GM06990 (cell line): Measurements from ENCODE around the gene ALOX5.
"Not testable (repeated sequence)": the region's sequence is repeated elsewhere in the genome, so short reads cannot be mapped to it uniquely, and the experiment has no call there.

Experiments
- DNase-seq: peaks from one replicate; pipeline ENCODE4 v3.0.0-alpha.2; 2011; ENCODE audit not compliant: insufficient read length; ENCODE audit errors: extremely low read depth
- H3K27me3 ChIP-seq: replicated peaks from 2 replicates; pipeline ENCODE4 v1.6.0; 2011; ENCODE audit warnings: low read length; ENCODE audit not compliant: control insufficient read depth, insufficient read depth
- H3K36me3 ChIP-seq: 2 replicates; pipeline ENCODE4 v1.5.1; 2011; ENCODE audit warnings: low read length; ENCODE audit not compliant: control insufficient read depth, insufficient read depth
- H3K4me3 ChIP-seq: replicated peaks from 2 replicates; pipeline ENCODE4 v1.5.1; 2011; ENCODE audit warnings: low read depth, mild to moderate bottlenecking, control low read depth, low read length
- TF ChIP-seq, protein P1 (sequence below): IDR thresholded peaks from 2 replicates; pipeline ENCODE4 v1.5.1; 2011; ENCODE audit warnings: low read length, control low read depth, mild to moderate bottlenecking, inconsistent platforms; ENCODE audit not compliant: insufficient read depth, poor library complexity, severe bottlenecking

ALOX5 gene

DNA sequence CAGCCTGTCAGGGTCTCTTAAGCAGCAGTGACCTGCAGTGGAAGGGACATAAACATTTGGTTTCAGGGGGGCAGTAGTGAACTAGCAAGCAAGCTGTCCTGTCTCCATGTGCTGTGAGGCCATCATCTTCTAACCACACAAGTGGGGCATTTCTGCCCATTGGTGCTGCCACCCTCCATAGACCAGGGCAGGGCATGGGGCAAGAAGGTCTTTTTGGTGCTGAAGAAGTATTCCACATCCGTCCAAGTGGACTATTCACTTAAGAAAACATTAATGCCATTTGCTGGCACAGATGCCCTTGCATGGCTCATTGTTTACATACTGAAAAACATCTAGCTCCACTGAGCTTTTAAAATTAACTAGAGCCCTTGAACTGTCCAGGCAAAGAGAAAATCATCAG lies 35.8 kb downstream of the ALOX5 start:
- Histone ChIP-seq H3K4me3 (no peak overlapping the region), H3K36me3 (peaks cover 5% of the 10 kb centered on the region), H3K27me3 (no peaks in the 10 kb centered on the region)
- DNase-seq = no peak
- TF ChIP-seq, protein P1, sequence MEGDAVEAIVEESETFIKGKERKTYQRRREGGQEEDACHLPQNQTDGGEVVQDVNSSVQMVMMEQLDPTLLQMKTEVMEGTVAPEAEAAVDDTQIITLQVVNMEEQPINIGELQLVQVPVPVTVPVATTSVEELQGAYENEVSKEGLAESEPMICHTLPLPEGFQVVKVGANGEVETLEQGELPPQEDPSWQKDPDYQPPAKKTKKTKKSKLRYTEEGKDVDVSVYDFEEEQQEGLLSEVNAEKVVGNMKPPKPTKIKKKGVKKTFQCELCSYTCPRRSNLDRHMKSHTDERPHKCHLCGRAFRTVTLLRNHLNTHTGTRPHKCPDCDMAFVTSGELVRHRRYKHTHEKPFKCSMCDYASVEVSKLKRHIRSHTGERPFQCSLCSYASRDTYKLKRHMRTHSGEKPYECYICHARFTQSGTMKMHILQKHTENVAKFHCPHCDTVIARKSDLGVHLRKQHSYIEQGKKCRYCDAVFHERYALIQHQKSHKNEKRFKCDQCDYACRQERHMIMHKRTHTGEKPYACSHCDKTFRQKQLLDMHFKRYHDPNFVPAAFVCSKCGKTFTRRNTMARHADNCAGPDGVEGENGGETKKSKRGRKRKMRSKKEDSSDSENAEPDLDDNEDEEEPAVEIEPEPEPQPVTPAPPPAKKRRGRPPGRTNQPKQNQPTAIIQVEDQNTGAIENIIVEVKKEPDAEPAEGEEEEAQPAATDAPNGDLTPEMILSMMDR = no peak

DNA sequence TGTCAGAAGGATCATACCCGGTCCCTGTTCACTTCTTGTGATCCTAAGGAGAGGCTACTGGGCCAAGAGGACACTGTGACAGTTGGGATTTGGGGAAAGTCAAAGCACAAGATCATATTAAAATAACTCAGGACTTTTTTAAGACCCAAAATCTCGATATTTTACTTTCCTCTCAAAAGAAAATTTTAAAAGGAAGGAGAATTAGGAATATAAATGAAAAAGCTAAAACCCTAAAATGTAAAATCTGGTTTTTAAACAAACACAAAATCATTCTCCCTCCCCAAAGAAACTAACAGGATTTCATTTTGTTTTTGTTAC lies 36.4 kb downstream of the ALOX5 start:
- Histone ChIP-seq H3K4me3 (no peak overlapping the region), H3K27me3 (no peaks in the 10 kb centered on the region), H3K36me3 (peaks cover 5% of the 10 kb centered on the region)
- TF ChIP-seq, protein P1 = no peak
- no peak for DNase-seq

DNA sequence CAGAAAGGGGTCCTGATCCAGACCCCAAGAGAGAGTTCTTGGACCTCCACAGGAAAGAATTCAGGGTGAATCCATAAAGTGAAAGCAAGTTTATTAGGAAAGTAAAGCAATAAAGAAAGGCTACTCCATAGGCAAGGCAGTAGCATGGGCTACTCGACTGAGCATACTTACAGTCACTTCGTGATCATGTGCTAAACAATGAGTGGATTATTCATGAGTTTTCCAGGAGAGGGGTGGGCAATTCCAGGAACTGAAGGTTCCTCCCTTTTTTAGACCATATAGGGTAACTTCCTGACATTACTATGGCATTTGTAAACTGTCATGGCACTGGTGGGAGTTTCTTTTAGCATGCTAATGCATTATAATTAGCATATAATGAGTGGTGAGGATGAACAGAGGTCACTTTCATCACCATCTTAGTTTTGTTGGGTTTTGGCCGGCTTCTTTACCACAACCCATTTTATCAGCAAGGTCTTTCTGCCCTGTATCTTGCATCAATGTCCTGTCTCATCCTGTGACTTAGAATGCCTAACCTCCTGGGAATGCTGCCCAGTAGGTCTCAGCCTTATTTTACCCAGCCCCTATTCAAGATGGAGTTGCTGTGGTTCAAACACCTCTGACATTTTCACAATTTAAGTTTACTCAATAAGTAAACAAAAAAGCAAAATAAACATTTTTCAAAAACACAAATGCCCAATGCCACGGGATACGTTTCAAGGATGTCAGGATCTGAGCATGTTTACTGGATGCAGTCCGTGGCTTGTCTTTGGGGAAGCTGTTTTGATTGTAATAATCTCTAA lies 37.0 kb downstream of the ALOX5 start:
- Histone ChIP-seq H3K4me3 (no peak overlapping the region), H3K27me3 (no peaks in the 10 kb centered on the region), H3K36me3 (peaks cover 5% of the 10 kb centered on the region)
- TF ChIP-seq, protein P1 = no peak
- DNase-seq = no peak

DNA sequence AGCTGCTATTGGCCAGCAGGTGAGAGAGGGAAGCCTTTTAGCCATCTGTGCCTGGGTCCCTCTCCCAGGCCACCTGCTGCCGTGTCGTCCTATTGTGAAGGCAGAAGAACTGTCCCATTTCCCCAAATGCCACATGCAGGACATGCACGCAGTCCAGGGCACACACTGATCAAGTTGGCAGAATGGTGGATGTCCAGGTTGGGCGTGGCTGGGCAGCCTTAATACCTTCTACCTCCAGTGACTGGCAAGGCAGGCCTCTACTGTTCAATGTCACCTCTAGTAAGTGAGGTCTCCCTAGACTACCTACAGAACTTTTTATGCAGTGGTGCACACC lies 37.6 kb downstream of the ALOX5 start:
- TF ChIP-seq, protein P1 = no peak
- H3K36me3 ChIP-seq = peaks cover 5% of the 10 kb centered on the region
- no peaks in the 10 kb centered on the region for H3K27me3 ChIP-seq
- H3K4me3 ChIP-seq = no peak overlapping the region
- DNase-seq = no peak

DNA sequence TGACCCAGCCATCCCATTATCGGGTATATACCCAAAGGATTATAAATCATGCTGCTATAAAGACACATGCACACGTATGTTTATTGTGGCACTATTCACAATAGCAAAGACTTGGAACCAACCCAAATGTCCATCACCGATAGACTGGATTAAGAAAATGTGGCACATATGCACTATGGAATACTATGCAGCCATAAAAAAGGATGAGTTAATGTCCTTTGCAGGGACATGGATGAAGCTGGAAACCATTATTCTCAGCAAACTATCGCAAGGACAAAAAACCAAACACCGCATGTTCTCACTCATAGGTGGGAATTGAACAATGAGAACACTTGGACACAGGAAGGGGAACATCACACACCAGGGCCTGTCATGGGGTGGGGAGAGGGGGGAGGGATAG lies 41.0 kb downstream of the ALOX5 start:
- DNase-seq, H3K27me3 ChIP-seq, H3K36me3 ChIP-seq, H3K4me3 ChIP-seq: not testable (repeated sequence)

DNA sequence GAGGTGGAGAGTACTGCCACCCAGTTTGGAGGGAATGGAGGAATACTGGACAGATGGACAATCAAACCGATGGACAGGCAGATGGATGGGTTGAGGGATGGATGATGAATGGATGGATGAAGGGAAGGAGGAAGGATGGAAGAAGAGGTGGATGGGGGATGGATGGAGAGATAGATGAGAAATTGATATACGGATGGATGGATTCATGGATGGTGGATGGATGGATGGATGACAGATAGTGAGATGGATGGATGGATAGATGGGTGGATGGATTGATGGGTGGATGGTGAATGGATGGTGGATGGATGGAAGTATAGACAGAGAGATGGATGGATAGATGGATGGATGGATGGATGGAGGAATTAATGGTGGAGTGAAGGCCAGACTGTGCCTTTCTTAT lies 42.6 kb downstream of the ALOX5 start:
- DNase-seq = no peak
- TF ChIP-seq, protein P1 = no peak
- peaks cover 3% of the 10 kb centered on the region for H3K36me3 ChIP-seq

More for the DNA sequence above, 42.6 kb downstream of the ALOX5 start:
- H3K27me3 ChIP-seq = no peaks in the 10 kb centered on the region
- no peak overlapping the region for H3K4me3 ChIP-seq
